ENCODE results near the gene ST6GALNAC6. TPM values are rescaled to one million over a fixed set of nuclear protein-coding genes. Genes with fewer than 3 reads are reported as not detected.

ST6GALNAC6 gene
- total and polyA plus RNA-seq, 4 donors, result 22.5 to 40.4 (median 32.3) TPM

DNA sequence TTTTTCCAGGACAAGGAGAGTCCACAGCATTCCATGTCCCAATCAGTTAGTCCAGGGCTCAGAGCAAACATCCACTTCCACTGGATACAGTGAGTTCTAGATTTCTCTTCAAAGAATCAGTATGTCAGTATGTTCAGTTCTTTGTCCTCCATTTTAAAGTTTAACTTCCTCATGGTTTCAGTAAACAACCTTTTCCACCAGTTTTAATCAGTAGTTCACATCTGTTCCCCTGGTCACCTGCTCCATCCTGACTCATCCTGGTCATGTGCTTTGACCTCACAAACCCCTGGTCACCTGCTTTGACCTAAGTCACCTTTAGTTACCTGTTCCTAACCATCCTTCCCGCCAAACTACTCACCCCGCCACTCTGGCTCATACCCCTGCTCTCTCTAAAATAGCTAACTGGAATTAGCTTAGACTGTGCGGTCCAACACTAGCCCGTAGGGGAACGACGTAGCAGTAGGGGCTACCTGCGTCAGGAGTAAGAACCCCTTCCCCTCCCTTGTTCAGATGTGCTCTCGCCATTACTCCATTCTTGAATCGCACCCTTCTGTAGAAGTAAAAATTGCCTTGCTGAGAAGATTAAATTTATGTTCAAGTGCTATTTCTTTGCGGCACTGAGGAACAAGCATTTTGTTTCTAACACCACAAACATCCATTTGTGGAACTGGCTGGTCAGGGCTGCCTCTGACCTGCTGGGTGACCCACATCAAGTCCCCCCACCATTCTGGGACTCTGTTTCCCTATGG lies 50.5 kb downstream of the ST6GALNAC6 start:
- TF ChIP-seq, protein P1, sequence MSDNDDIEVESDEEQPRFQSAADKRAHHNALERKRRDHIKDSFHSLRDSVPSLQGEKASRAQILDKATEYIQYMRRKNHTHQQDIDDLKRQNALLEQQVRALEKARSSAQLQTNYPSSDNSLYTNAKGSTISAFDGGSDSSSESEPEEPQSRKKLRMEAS (IDR thresholded peaks at IDR 0.05), result no peak
- no peak for TF ChIP-seq JUND (IDR thresholded peaks at IDR 0.05)
- TF ChIP-seq HNF4A (conservative IDR thresholded peaks at IDR 0.05), result no peak
- TF ChIP-seq RAD21 (IDR thresholded peaks at IDR 0.05), result no peak
- no peak for TF ChIP-seq ZBTB33 (IDR thresholded peaks at IDR 0.05)
- no peak for TF ChIP-seq HNF4G (IDR thresholded peaks at IDR 0.05)
- TF ChIP-seq, protein P2, sequence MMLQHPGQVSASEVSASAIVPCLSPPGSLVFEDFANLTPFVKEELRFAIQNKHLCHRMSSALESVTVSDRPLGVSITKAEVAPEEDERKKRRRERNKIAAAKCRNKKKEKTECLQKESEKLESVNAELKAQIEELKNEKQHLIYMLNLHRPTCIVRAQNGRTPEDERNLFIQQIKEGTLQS (IDR thresholded peaks at IDR 0.05), result no peak
- TF ChIP-seq EGR1 (IDR thresholded peaks at IDR 0.05; ENCODE audit: low read depth in 2 of 2), result no peak
- TF ChIP-seq, protein P3, sequence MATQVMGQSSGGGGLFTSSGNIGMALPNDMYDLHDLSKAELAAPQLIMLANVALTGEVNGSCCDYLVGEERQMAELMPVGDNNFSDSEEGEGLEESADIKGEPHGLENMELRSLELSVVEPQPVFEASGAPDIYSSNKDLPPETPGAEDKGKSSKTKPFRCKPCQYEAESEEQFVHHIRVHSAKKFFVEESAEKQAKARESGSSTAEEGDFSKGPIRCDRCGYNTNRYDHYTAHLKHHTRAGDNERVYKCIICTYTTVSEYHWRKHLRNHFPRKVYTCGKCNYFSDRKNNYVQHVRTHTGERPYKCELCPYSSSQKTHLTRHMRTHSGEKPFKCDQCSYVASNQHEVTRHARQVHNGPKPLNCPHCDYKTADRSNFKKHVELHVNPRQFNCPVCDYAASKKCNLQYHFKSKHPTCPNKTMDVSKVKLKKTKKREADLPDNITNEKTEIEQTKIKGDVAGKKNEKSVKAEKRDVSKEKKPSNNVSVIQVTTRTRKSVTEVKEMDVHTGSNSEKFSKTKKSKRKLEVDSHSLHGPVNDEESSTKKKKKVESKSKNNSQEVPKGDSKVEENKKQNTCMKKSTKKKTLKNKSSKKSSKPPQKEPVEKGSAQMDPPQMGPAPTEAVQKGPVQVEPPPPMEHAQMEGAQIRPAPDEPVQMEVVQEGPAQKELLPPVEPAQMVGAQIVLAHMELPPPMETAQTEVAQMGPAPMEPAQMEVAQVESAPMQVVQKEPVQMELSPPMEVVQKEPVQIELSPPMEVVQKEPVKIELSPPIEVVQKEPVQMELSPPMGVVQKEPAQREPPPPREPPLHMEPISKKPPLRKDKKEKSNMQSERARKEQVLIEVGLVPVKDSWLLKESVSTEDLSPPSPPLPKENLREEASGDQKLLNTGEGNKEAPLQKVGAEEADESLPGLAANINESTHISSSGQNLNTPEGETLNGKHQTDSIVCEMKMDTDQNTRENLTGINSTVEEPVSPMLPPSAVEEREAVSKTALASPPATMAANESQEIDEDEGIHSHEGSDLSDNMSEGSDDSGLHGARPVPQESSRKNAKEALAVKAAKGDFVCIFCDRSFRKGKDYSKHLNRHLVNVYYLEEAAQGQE (IDR thresholded peaks at IDR 0.05), result no peak
- TF ChIP-seq SP1 (IDR thresholded peaks at IDR 0.05), result no peak
- H3K4me3 ChIP-seq (ENCODE audit: low read depth in 1 of 3, low read length in 3 of 3), result no peak overlapping the region
- H3K9ac ChIP-seq (ENCODE audit: low read depth in 1 of 2, low read length in 2 of 2), result no peak overlapping the region
- whole genome bisulfite sequencing, result 87% methylated on average over 10 of the region's 10 CpGs
- H3K9me3 ChIP-seq (ENCODE audit: control insufficient read depth in 4 of 4, low read length in 3 of 4), result peaks cover 0 to 10% (median 1%) of the 10 kb centered on the region in 4 donors
- H3K27me3 ChIP-seq (ENCODE audit: control insufficient read depth in 4 of 4, insufficient read depth in 4 of 4, low read length in 3 of 4), result no peaks in the 10 kb centered on the region
- DNase-seq (ENCODE audit: low spot score), result no peak
- peaks cover 0 to 2% (median 0%) of the 10 kb centered on the region in 4 donors for H3K4me1 ChIP-seq (ENCODE audit: control insufficient read depth in 4 of 4, insufficient read depth in 4 of 4, low read length in 3 of 4)
- H3K27ac ChIP-seq (ENCODE audit: low read depth in 1 of 2, low read length in 2 of 2), result no peak overlapping the region
- no peaks in the 10 kb centered on the region for H3K36me3 ChIP-seq (ENCODE audit: control insufficient read depth in 4 of 4, insufficient read depth in 3 of 4, low read depth in 1 of 4, low read length in 3 of 4)

- Histone ChIP-seq H3K4me1 (ENCODE audit: control insufficient read depth in 4 of 4, insufficient read depth in 4 of 4, low read length in 3 of 4) (peaks cover 0 to 2% (median 0%) of the 10 kb centered on the region in 4 donors), H3K27me3 (ENCODE audit: control insufficient read depth in 4 of 4, insufficient read depth in 4 of 4, low read length in 3 of 4) (no peaks in the 10 kb centered on the region), H3K36me3 (ENCODE audit: control insufficient read depth in 4 of 4, insufficient read depth in 3 of 4, low read depth in 1 of 4, low read length in 3 of 4) (no peaks in the 10 kb centered on the region), H3K9me3 (ENCODE audit: control insufficient read depth in 4 of 4, low read length in 3 of 4) (peaks cover 0 to 10% (median 1%) of the 10 kb centered on the region in 4 donors), H3K9ac (ENCODE audit: low read depth in 1 of 2, low read length in 2 of 2) (no peak overlapping the region), H3K4me3 (ENCODE audit: low read depth in 1 of 3, low read length in 3 of 3) (no peak overlapping the region), H3K27ac (ENCODE audit: low read depth in 1 of 2, low read length in 2 of 2) (peak overlapping the region in 1 of 2 donors; percentile 32)
- TF ChIP-seq EGR1 (IDR thresholded peaks at IDR 0.05; ENCODE audit: low read depth in 2 of 2), result no peak
- TF ChIP-seq, protein P1 (IDR thresholded peaks at IDR 0.05), result no peak
- TF ChIP-seq JUND (IDR thresholded peaks at IDR 0.05), result no peak
- no peak for TF ChIP-seq GABPA (IDR thresholded peaks at IDR 0.05 in 1 of 2, conservative IDR thresholded peaks at IDR 0.05 in 1 of 2)
- TF ChIP-seq, protein P4, sequence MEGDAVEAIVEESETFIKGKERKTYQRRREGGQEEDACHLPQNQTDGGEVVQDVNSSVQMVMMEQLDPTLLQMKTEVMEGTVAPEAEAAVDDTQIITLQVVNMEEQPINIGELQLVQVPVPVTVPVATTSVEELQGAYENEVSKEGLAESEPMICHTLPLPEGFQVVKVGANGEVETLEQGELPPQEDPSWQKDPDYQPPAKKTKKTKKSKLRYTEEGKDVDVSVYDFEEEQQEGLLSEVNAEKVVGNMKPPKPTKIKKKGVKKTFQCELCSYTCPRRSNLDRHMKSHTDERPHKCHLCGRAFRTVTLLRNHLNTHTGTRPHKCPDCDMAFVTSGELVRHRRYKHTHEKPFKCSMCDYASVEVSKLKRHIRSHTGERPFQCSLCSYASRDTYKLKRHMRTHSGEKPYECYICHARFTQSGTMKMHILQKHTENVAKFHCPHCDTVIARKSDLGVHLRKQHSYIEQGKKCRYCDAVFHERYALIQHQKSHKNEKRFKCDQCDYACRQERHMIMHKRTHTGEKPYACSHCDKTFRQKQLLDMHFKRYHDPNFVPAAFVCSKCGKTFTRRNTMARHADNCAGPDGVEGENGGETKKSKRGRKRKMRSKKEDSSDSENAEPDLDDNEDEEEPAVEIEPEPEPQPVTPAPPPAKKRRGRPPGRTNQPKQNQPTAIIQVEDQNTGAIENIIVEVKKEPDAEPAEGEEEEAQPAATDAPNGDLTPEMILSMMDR (IDR thresholded peaks at IDR 0.05; ENCODE audit: low read depth, low read length, missing input control), result no peak
- no peak for TF ChIP-seq YY1 (IDR thresholded peaks at IDR 0.05)
- no peak for TF ChIP-seq RXRA (IDR thresholded peaks at IDR 0.05)
- no peak for TF ChIP-seq TAF1 (conservative IDR thresholded peaks at IDR 0.05)
- no peak for TF ChIP-seq HNF4A (conservative IDR thresholded peaks at IDR 0.05)
- TF ChIP-seq, protein P2 (IDR thresholded peaks at IDR 0.05), result no peak
- TF ChIP-seq HNF4G (IDR thresholded peaks at IDR 0.05), result no peak
- no peak for TF ChIP-seq RAD21 (IDR thresholded peaks at IDR 0.05)
- no peak for TF ChIP-seq ZBTB33 (IDR thresholded peaks at IDR 0.05)
- no peak for TF ChIP-seq NR2F2 (IDR thresholded peaks at IDR 0.05)
- WGBS, result 76% methylated on average over 12 of the region's 12 CpGs
- DNase-seq (ENCODE audit: low spot score), result no peak
These were observed 51.3 kb downstream of the ST6GALNAC6 start for GRCh38 chr9:127847833-127848755.
